B cell (primary cell): Measurements from ENCODE around the gene OPN4. TPM values are rescaled to one million over a fixed set of nuclear protein-coding genes. Genes with fewer than 3 reads are reported as not detected.
A peak's percentile ranks its signal among the peaks of the same experiment; 100 is the strongest.

Experiments used
- ATAC-seq: fragments of 200-7000 bp; cut with Tn5 transposase; one replicate; pipeline ENCODE4 v1.10.0; 2021; ENCODE audit warnings: low read depth, mild to moderate bottlenecking, moderate number of reproducible peaks, moderate library complexity
- CTCF ChIA-PET: fragments of 350-600 bp; sonication (Branson Sonifier 250); formaldehyde crosslinking; loops from one replicate; lab custom pipeline; 2021; ENCODE audit warnings: antibody characterized with exemption, inconsistent platforms; lab: Charles Lee
- POLR2A ChIA-PET: fragments of 350-600 bp; sonication (Branson Sonifier 250); formaldehyde crosslinking; loops from one replicate; lab custom pipeline; 2021; ENCODE audit warnings: antibody characterized with exemption; lab: Charles Lee
- DNase-seq: peaks from one replicate; pipeline ENCODE4 v3.0.0; 2013
- H2AFZ ChIP-seq: 2 replicates; pipeline ENCODE4 v1.6.1; 2012; ENCODE audit warnings: mild to moderate bottlenecking, low read depth, low read length; ENCODE audit not compliant: insufficient read depth, poor library complexity, severe bottlenecking
- H3K27ac ChIP-seq, 2 donors: 1 replicate in 1 of 2; 2 replicates in 1 of 2; pipeline ENCODE4 v1.5.1; 2012 to 2013; ENCODE audit warnings: low read length in 2 of 2, mild to moderate bottlenecking in 2 of 2, moderate library complexity in 1 of 2
- H3K27me3 ChIP-seq, 4 experiments: fragments of 200-600 bp in 1 of 4; sonication (generic) in 1 of 4; replicated peaks in 1 of 4; 1 replicate in 2 of 4; 2 replicates in 2 of 4; pipeline versions ENCODE4 v1.6.1 to v1.7.0; 2013 to 2016; ENCODE audit warnings: low read length in 3 of 4, mild to moderate bottlenecking in 2 of 4, mixed read lengths in 1 of 4, moderate library complexity in 1 of 4; ENCODE audit not compliant: insufficient read depth in 4 of 4, control insufficient read depth in 3 of 4; ENCODE audit errors: control extremely low read depth in 1 of 4
- H3K36me3 ChIP-seq, 2 experiments: replicated peaks in 1 of 2; 1 replicate in 1 of 2; 2 replicates in 1 of 2; pipeline versions ENCODE4 v1.6.1 to v1.7.1; 2013; ENCODE audit warnings: low read length in 1 of 2; ENCODE audit not compliant: insufficient read depth in 2 of 2, control insufficient read depth in 1 of 2; ENCODE audit errors: control extremely low read depth in 1 of 2, extremely low read depth in 1 of 2
- H3K4me1 ChIP-seq, 2 donors: fragments of 200-600 bp in 1 of 2; sonication (generic) in 1 of 2; 1 replicate in 1 of 2; 2 replicates in 1 of 2; pipeline versions ENCODE4 v1.5.1 to v1.6.1; 2013 to 2017; ENCODE audit warnings: low read length in 2 of 2; ENCODE audit not compliant: control insufficient read depth in 2 of 2, insufficient read depth in 2 of 2
- H3K4me2 ChIP-seq: replicated peaks from 2 replicates; pipeline ENCODE3; 2012; ENCODE audit warnings: mild to moderate bottlenecking, low read depth, low read length; ENCODE audit not compliant: poor library complexity, severe bottlenecking
- H3K4me3 ChIP-seq, 5 experiments: fragments of 200-600 bp in 1 of 5; sonication (generic) in 1 of 5; 1 replicate in 3 of 5; 2 replicates in 2 of 5; pipeline versions ENCODE4 v1.5.1 to v1.7.0; 2011 to 2016; ENCODE audit warnings: low read length in 4 of 5, mild to moderate bottlenecking in 4 of 5, low read depth in 2 of 5, control low read depth in 1 of 5, moderate library complexity in 1 of 5; ENCODE audit not compliant: insufficient read depth in 1 of 5; ENCODE audit errors: control extremely low read depth in 1 of 5, extremely low read depth in 1 of 5
- H3K79me2 ChIP-seq: fragments of 200-600 bp; sonication (generic); one replicate; pipeline ENCODE4 v1.6.0; 2016; ENCODE audit warnings: low read length; ENCODE audit not compliant: control insufficient read depth, insufficient read depth
- H3K9ac ChIP-seq: fragments of 200-600 bp; sonication (generic); 2 replicates; pipeline ENCODE4 v1.6.1; 2017; ENCODE audit warnings: mild to moderate bottlenecking, low read length, moderate library complexity
- H3K9me3 ChIP-seq, 3 donors: one replicate each; pipeline versions ENCODE4 v1.6.1 to v1.7.1; 2013; ENCODE audit warnings: low read length in 2 of 3; ENCODE audit not compliant: control insufficient read depth in 2 of 3, insufficient read depth in 1 of 3; ENCODE audit errors: control extremely low read depth in 1 of 3
- H4K20me1 ChIP-seq: 2 replicates; pipeline ENCODE4 v1.6.0; 2012; ENCODE audit warnings: mild to moderate bottlenecking, low read length; ENCODE audit not compliant: insufficient read depth, control insufficient read depth, poor library complexity, severe bottlenecking
- H3K27ac Mint-ChIP-seq: one replicate; pipeline ENCODE4 v1.8.0; 2021; ENCODE audit warnings: mixed read lengths
- H3K27me3 Mint-ChIP-seq: one replicate; pipeline ENCODE4 v1.8.0; 2021; ENCODE audit warnings: mixed read lengths
- H3K4me1 Mint-ChIP-seq: one replicate; pipeline ENCODE4 v1.8.0; 2021; ENCODE audit warnings: mixed read lengths
- H3K4me3 Mint-ChIP-seq: one replicate; pipeline ENCODE4 v1.8.0; 2021; ENCODE audit warnings: mixed read lengths
- H3K9me3 Mint-ChIP-seq: one replicate; pipeline ENCODE4 v1.8.0; 2022; ENCODE audit warnings: mixed read lengths; ENCODE audit not compliant: insufficient read depth
- CTCF ChIP-seq: fragments of 200-600 bp; IDR thresholded peaks from one replicate; pipeline ENCODE4 v1.8.0; 2022; ENCODE audit warnings: antibody characterized with exemption, mild to moderate bottlenecking
- EZH2 ChIP-seq: IDR thresholded peaks from 2 replicates; pipeline ENCODE4 v1.6.1; 2012; ENCODE audit warnings: borderline replicate concordance, low read depth, mild to moderate bottlenecking, moderate library complexity, low read length; ENCODE audit not compliant: insufficient read depth, poor library complexity, severe bottlenecking
- WGBS: methylation state at CpG from one replicate; pipeline ENCODE4 v1.1.5; 2013; ENCODE audit warnings: missing lambda C conversion rate; ENCODE audit not compliant: insufficient coverage; 5-methylcytosine and 5-hydroxymethylcytosine counted together
- intact Hi-C: fragments of 100-400 bp; cut with micrococcal nuclease; formaldehyde crosslinking; loops from one replicate; pipeline ENCODE4 v1.10.0; 2022
- polyA plus RNA-seq: library from polyadenylated mRNA; depleted of rRNA; stranded (reverse); fragments of >200 nt; gene quantifications from 2 replicates; pipeline ENCODE4 v1.2.3, GENCODE V29; 2012
- total RNA-seq, 2 donors: library from RNA; stranded (reverse); fragments of 120-200 nt in 1 of 2; gene quantifications; 1 replicate in 1 of 2; 2 replicates in 1 of 2; pipeline versions ENCODE4 v1.2.3 to v1.2.4, GENCODE V29; 2013 to 2022

Gene OPN4
- total and polyA plus RNA-seq, 2 donors (not counting 1 experiment from before 2014, with no cell fraction given) = not detected

- peak overlapping the region; percentile 30 to 83 (median 69) for H3K4me3 ChIP-seq
- TF ChIP-seq EZH2 = no peak
- TF ChIP-seq CTCF = no peak
- intact Hi-C loops = loop anchor here (1.0 to 2.0 kb wide), 6 partner anchors 45 to 383 kb away; partner anchors contain the start of genes BMPR1A, GLUD1, SHLD2 and WAPL
These were observed 57.4 kb downstream of the OPN4 start for GRCh38 chr10:86711513-86712316.

More at GRCh38 chr10:86711513-86712316, 57.4 kb downstream of the OPN4 start:
- H3K36me3 ChIP-seq = no peaks in the 10 kb centered on the region
- ChIA-PET CTCF (interaction anchor here (1.0 to 1.9 kb wide), 7 partner anchors 23 to 259 kb away, joined by 3 to 12 read pairs (median 4); partner anchors contain the start of gene BMPR1A), POLR2A (interaction anchor here (0.6 to 1.4 kb wide), 3 partner anchors 41 to 97 kb away, joined by 3 to 10 read pairs (median 3); no protein-coding TSS in a partner anchor)
- H4K20me1 ChIP-seq = no peaks in the 10 kb centered on the region
- Mint-ChIP-seq H3K4me3 (peak overlapping the region; percentile 95), H3K4me1 (peaks cover 11% of the 10 kb centered on the region), H3K27me3 (no peaks in the 10 kb centered on the region), H3K27ac (peak overlapping the region; percentile 99), H3K9me3 (no peaks in the 10 kb centered on the region)
- H2AFZ ChIP-seq = peak overlapping the region; percentile 100
- DNase-seq (peak; percentile 75), ATAC-seq (peak; percentile 51)
- H3K4me1 ChIP-seq = peaks cover 9 to 14% of the 10 kb centered on the region in 2 donors
- peak overlapping the region; percentile 72 for H3K9ac ChIP-seq
- H3K27ac ChIP-seq = peak overlapping the region; percentile 73 to 88
- no peaks in the 10 kb centered on the region for H3K79me2 ChIP-seq
- peaks cover 0 to 3% (median under 1%) of the 10 kb centered on the region in 4 experiments for H3K27me3 ChIP-seq
- peaks cover 0 to 9% (median 0%) of the 10 kb centered on the region in 3 donors for H3K9me3 ChIP-seq
- WGBS = 1% methylated on average over 82 of the region's 82 CpGs
- H3K4me2 ChIP-seq = peak overlapping the region; percentile 82
